Liver (tissue), 9 donors: ENCODE data around the gene SERPINA9. TPM values are rescaled to one million over a fixed set of nuclear protein-coding genes. Genes with fewer than 3 reads are reported as not detected.

Source experiments
- DNase-seq: peaks from one replicate; pipeline ENCODE4 v3.0.0-alpha.2; 2017; ENCODE audit warnings: low spot score
- H3K27ac ChIP-seq, 2 donors: one replicate each; pipeline ENCODE4 v1.7.0; 2013; ENCODE audit warnings: inconsistent platforms in 2 of 2, low read length in 2 of 2, control low read depth in 1 of 2, low read depth in 1 of 2, mild to moderate bottlenecking in 1 of 2
- H3K27me3 ChIP-seq, 4 donors: one replicate each; pipeline versions ENCODE4 v1.6.1 to v1.7.0; 2013; ENCODE audit warnings: low read length in 3 of 4, inconsistent platforms in 1 of 4, mild to moderate bottlenecking in 1 of 4, moderate library complexity in 1 of 4; ENCODE audit not compliant: control insufficient read depth in 4 of 4, insufficient read depth in 4 of 4
- H3K36me3 ChIP-seq, 4 donors: one replicate each; pipeline versions ENCODE4 v1.6.1 to v1.7.0; 2013; ENCODE audit warnings: low read length in 3 of 4, mild to moderate bottlenecking in 3 of 4, low read depth in 1 of 4, moderate library complexity in 1 of 4; ENCODE audit not compliant: control insufficient read depth in 4 of 4, insufficient read depth in 3 of 4
- H3K4me1 ChIP-seq, 4 donors: one replicate each; pipeline versions ENCODE4 v1.6.1 to v1.7.0; 2013; ENCODE audit warnings: low read length in 3 of 4, mild to moderate bottlenecking in 3 of 4, moderate library complexity in 1 of 4; ENCODE audit not compliant: control insufficient read depth in 4 of 4, insufficient read depth in 4 of 4
- H3K4me3 ChIP-seq, 3 donors: one replicate each; pipeline versions ENCODE4 v1.6.1 to v1.7.0; 2013; ENCODE audit warnings: low read length in 3 of 3, control low read depth in 1 of 3, low read depth in 1 of 3, mild to moderate bottlenecking in 1 of 3
- H3K9ac ChIP-seq, 2 donors: one replicate each; pipeline ENCODE4 v1.7.0; 2013; ENCODE audit warnings: low read length in 2 of 2, mild to moderate bottlenecking in 2 of 2, moderate library complexity in 2 of 2, control low read depth in 1 of 2, low read depth in 1 of 2
- H3K9me3 ChIP-seq, 4 donors: one replicate each; pipeline versions ENCODE4 v1.6.1 to v1.7.0; 2013; ENCODE audit warnings: low read length in 3 of 4; ENCODE audit not compliant: control insufficient read depth in 4 of 4
- FOXA2 ChIP-seq: IDR thresholded peaks from 2 replicates; pipeline ENCODE4 v1.6.1; 2016; ENCODE audit warnings: antibody characterized with exemption
- GABPA ChIP-seq, 2 donors: IDR thresholded peaks in 1 of 2; conservative IDR thresholded peaks in 1 of 2; 2 replicates each; pipeline ENCODE4 v1.6.1; 2016; ENCODE audit warnings: antibody characterized with exemption in 2 of 2, mild to moderate bottlenecking in 1 of 2, moderate library complexity in 1 of 2
- JUND ChIP-seq, 2 donors: IDR thresholded peaks; 2 replicates each; pipeline ENCODE4 v1.6.1; 2016; ENCODE audit warnings: antibody characterized with exemption in 2 of 2
- NR2F2 ChIP-seq: IDR thresholded peaks from 2 replicates; pipeline ENCODE4 v1.6.1; 2016; ENCODE audit warnings: antibody characterized with exemption
- SP1 ChIP-seq: IDR thresholded peaks from 2 replicates; pipeline ENCODE4 v1.6.1; 2018; ENCODE audit warnings: antibody characterized with exemption, mild to moderate bottlenecking
- TAF1 ChIP-seq: conservative IDR thresholded peaks from 2 replicates; pipeline ENCODE4 v1.6.1; 2016; ENCODE audit warnings: antibody characterized with exemption, mild to moderate bottlenecking
- WGBS: extraction: QIAGEN DNeasy Blood & Tissue Kit; methylation state at CpG from one replicate; pipeline ENCODE4 v1.1.7; 2013; 5-methylcytosine and 5-hydroxymethylcytosine counted together
- polyA plus RNA-seq, 2 donors: library from polyadenylated mRNA; stranded (reverse) in 1 of 2; unstranded in 1 of 2; fragments of 200-250 nt in 1 of 2; fragments of >200 nt in 1 of 2; fragmentation: Nextera tagmentation in 1 of 2; extraction: Ambion mirVana in 1 of 2; gene quantifications; one replicate each; pipeline versions ENCODE4 v1.2.1 to v1.2.3, GENCODE V29; 2013 to 2015
- total RNA-seq, 2 donors: library from RNA; depleted of rRNA; stranded (reverse); fragments of >200 nt; gene quantifications; one replicate each; pipeline ENCODE4 v1.2.3, GENCODE V29; 2014
- TF ChIP-seq, protein P1 (sequence below): IDR thresholded peaks from 2 replicates; pipeline ENCODE4 v1.6.1; 2016; ENCODE audit warnings: antibody characterized with exemption
- TF ChIP-seq, protein P2 (sequence below): fragments of 150-350 bp; IDR thresholded peaks from 2 replicates; pipeline ENCODE4 v1.5.1; 2017; ENCODE audit warnings: improper control_type of control experiment, low read depth, low read length; ENCODE audit not compliant: missing input control
- TF ChIP-seq, protein P3 (sequence below): IDR thresholded peaks from 2 replicates; pipeline ENCODE4 v1.6.1; 2016; ENCODE audit warnings: antibody characterized with exemption, mild to moderate bottlenecking
- TF ChIP-seq, protein P4 (sequence below): IDR thresholded peaks from 2 replicates; pipeline ENCODE4 v1.6.1; 2016; ENCODE audit warnings: antibody characterized with exemption
- TF ChIP-seq, protein P5 (sequence below): IDR thresholded peaks from 2 replicates; pipeline ENCODE4 v1.6.1; 2016; ENCODE audit warnings: antibody characterized with exemption
- donor health status: healthy.
- donor health status: healthy.
- donor health status: healthy.
- donor health status: healthy.
- donor health status: healthy.

Gene SERPINA9
- total and polyA plus RNA-seq, 4 donors: not detected

DNA sequence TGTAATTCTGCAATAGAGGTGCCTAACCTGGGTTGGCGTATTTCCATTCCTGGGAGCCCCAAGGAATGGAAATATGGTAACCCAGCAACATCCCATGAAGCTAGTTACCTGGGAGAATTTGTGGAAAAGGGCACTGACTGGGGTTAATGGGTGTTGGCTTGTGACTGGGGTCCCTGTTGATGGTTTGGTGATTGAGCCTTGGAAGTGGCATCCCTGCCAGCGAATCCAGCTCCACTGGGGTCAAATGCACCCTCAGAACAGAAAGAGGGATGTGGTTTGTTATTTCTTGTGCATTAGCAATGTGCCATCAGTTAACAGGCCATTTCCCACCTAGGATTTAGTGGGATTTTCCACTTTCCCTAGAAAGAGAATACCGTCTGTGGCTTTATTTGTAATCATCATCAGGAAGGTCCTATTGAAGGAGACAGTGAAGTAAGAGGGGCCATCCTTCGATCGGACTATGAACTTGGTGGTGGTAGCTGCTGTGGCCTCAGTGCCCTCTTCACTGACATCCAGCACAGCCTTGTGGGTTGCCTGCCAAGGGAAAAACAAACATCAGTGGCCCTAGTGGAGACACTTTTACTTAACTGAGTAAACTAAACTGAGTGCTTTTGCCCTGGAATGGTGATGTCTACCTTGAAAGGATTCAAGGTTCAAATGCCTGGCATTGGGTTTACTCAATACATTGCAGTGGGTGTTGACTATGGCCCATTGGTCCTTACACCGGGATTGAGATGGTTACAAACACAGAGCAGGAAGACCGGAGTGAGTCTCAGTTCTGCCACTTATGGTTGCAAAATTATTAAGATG is 13.0 kb downstream of the SERPINA9 start (continued):
- TF ChIP-seq, protein P1, sequence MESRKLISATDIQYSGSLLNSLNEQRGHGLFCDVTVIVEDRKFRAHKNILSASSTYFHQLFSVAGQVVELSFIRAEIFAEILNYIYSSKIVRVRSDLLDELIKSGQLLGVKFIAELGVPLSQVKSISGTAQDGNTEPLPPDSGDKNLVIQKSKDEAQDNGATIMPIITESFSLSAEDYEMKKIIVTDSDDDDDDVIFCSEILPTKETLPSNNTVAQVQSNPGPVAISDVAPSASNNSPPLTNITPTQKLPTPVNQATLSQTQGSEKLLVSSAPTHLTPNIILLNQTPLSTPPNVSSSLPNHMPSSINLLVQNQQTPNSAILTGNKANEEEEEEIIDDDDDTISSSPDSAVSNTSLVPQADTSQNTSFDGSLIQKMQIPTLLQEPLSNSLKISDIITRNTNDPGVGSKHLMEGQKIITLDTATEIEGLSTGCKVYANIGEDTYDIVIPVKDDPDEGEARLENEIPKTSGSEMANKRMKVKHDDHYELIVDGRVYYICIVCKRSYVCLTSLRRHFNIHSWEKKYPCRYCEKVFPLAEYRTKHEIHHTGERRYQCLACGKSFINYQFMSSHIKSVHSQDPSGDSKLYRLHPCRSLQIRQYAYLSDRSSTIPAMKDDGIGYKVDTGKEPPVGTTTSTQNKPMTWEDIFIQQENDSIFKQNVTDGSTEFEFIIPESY: peak; percentile 92
- TF ChIP-seq SP1 (peak; percentile 98), NR2F2 (peak; percentile 67)

DNA sequence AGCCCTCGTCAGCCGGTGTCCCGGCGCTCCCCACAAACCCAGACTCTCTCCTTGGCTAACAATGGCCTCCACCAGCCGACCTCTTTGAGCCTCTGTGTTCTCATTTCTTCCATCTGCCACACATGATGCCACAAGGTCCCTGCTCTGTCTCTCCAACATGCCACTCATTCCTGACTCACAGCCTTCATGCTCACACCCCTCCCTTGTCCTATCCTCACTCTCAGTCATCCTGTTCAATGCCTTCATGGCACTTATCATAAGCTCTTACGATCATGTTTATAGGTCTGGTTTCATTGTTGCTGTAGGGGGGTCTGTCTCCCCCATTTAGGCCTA is 13.8 kb downstream of the SERPINA9 start:
- H3K27me3 ChIP-seq: no peaks in the 10 kb centered on the region
- H3K36me3 ChIP-seq: no peaks in the 10 kb centered on the region
- H3K27ac ChIP-seq: no peak overlapping the region
- TF ChIP-seq, protein P1: no peak
- TF ChIP-seq TAF1: no peak
- TF ChIP-seq, protein P2, sequence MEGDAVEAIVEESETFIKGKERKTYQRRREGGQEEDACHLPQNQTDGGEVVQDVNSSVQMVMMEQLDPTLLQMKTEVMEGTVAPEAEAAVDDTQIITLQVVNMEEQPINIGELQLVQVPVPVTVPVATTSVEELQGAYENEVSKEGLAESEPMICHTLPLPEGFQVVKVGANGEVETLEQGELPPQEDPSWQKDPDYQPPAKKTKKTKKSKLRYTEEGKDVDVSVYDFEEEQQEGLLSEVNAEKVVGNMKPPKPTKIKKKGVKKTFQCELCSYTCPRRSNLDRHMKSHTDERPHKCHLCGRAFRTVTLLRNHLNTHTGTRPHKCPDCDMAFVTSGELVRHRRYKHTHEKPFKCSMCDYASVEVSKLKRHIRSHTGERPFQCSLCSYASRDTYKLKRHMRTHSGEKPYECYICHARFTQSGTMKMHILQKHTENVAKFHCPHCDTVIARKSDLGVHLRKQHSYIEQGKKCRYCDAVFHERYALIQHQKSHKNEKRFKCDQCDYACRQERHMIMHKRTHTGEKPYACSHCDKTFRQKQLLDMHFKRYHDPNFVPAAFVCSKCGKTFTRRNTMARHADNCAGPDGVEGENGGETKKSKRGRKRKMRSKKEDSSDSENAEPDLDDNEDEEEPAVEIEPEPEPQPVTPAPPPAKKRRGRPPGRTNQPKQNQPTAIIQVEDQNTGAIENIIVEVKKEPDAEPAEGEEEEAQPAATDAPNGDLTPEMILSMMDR: no peak
- no peak for TF ChIP-seq SP1
- TF ChIP-seq, protein P3, sequence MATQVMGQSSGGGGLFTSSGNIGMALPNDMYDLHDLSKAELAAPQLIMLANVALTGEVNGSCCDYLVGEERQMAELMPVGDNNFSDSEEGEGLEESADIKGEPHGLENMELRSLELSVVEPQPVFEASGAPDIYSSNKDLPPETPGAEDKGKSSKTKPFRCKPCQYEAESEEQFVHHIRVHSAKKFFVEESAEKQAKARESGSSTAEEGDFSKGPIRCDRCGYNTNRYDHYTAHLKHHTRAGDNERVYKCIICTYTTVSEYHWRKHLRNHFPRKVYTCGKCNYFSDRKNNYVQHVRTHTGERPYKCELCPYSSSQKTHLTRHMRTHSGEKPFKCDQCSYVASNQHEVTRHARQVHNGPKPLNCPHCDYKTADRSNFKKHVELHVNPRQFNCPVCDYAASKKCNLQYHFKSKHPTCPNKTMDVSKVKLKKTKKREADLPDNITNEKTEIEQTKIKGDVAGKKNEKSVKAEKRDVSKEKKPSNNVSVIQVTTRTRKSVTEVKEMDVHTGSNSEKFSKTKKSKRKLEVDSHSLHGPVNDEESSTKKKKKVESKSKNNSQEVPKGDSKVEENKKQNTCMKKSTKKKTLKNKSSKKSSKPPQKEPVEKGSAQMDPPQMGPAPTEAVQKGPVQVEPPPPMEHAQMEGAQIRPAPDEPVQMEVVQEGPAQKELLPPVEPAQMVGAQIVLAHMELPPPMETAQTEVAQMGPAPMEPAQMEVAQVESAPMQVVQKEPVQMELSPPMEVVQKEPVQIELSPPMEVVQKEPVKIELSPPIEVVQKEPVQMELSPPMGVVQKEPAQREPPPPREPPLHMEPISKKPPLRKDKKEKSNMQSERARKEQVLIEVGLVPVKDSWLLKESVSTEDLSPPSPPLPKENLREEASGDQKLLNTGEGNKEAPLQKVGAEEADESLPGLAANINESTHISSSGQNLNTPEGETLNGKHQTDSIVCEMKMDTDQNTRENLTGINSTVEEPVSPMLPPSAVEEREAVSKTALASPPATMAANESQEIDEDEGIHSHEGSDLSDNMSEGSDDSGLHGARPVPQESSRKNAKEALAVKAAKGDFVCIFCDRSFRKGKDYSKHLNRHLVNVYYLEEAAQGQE: no peak
- TF ChIP-seq, protein P4, sequence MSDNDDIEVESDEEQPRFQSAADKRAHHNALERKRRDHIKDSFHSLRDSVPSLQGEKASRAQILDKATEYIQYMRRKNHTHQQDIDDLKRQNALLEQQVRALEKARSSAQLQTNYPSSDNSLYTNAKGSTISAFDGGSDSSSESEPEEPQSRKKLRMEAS: no peak
- TF ChIP-seq JUND (IDR thresholded peaks at IDR 0.05): no peak
- TF ChIP-seq GABPA (IDR thresholded peaks at IDR 0.05 in 1 of 2, conservative IDR thresholded peaks at IDR 0.05 in 1 of 2): no peak
- no peak for TF ChIP-seq NR2F2
- TF ChIP-seq FOXA2: no peak
- TF ChIP-seq, protein P5, sequence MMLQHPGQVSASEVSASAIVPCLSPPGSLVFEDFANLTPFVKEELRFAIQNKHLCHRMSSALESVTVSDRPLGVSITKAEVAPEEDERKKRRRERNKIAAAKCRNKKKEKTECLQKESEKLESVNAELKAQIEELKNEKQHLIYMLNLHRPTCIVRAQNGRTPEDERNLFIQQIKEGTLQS: no peak
- no peaks in the 10 kb centered on the region for H3K9me3 ChIP-seq
- no peak overlapping the region for H3K9ac ChIP-seq
- no peak for DNase-seq
- no peak overlapping the region for H3K4me3 ChIP-seq
- peaks cover 4 to 29% (median 16%) of the 10 kb centered on the region in 4 donors for H3K4me1 ChIP-seq
- 95% methylated on average over 6 of the region's 6 CpGs for WGBS
